K562 (cell line): Measurements from ENCODE around the gene ZNF155. TPM values are rescaled to one million over a fixed set of nuclear protein-coding genes. Genes with fewer than 3 reads are reported as not detected.

ENCODE experiments used
- BACH1 ChIP-seq: fragments of 200-800 bp; sonication (Bioruptor generic); IDR thresholded peaks from 2 replicates; pipeline ENCODE4 v1.6.1; 2016; ENCODE audit warnings: missing genetic modification characterization, missing compliant biosample characterization
- CREB1 ChIP-seq, 2 experiments: sonication (generic) in 1 of 2; formaldehyde crosslinking in 1 of 2; IDR thresholded peaks; 2 replicates each; pipeline versions ENCODE4 v1.6.1 to v1.8.0; 2012 to 2022; ENCODE audit warnings: inconsistent platforms in 1 of 2, mild to moderate bottlenecking in 1 of 2, missing genetic modification reagents in 1 of 2, moderate library complexity in 1 of 2
- CXXC5 ChIP-seq: fragments of 250-450 bp; sonication (Bioruptor Pico); IDR thresholded peaks from 2 replicates; pipeline ENCODE4 v1.8.0; 2022; ENCODE audit warnings: inconsistent platforms, mild to moderate bottlenecking, moderate library complexity
- IFI16 ChIP-seq: fragments of 250-450 bp; sonication (Bioruptor Pico); IDR thresholded peaks from 2 replicates; pipeline ENCODE4 v2.1.2; 2022; ENCODE audit warnings: mild to moderate bottlenecking, inconsistent platforms
- KHSRP ChIP-seq: fragments of 450-650 bp; IDR thresholded peaks from 2 replicates; pipeline ENCODE4 v1.6.1; 2017
- MGA ChIP-seq: fragments of 450-650 bp; IDR thresholded peaks from 2 replicates; pipeline ENCODE4 v1.6.1; 2016; ENCODE audit warnings: mild to moderate bottlenecking, moderate library complexity
- MTA1 ChIP-seq: fragments of 450-650 bp; IDR thresholded peaks from 2 replicates; pipeline ENCODE4 v1.6.1; 2017; ENCODE audit warnings: borderline replicate concordance
- NCOR1 ChIP-seq: fragments of 450-650 bp; IDR thresholded peaks from 2 replicates; pipeline ENCODE4 v1.6.1; 2016; ENCODE audit warnings: mild to moderate bottlenecking, moderate library complexity
- PTRF ChIP-seq: fragments of 450-650 bp; IDR thresholded peaks from 2 replicates; pipeline ENCODE4 v1.6.1; 2016; ENCODE audit warnings: mild to moderate bottlenecking, missing genetic modification characterization, missing compliant biosample characterization
- SIN3A ChIP-seq, 2 experiments: fragments of 150-350 bp in 1 of 2; IDR thresholded peaks; 2 replicates each; pipeline ENCODE4 v1.6.1; 2011 to 2016; ENCODE audit warnings: borderline replicate concordance in 2 of 2, low read depth in 2 of 2, low read length in 2 of 2, mild to moderate bottlenecking in 2 of 2, moderate library complexity in 2 of 2; ENCODE audit not compliant: control insufficient read depth in 1 of 2
- ZNF639 ChIP-seq, 2 experiments: fragments of 200-800 bp in 1 of 2; sonication (Bioruptor generic) in 1 of 2; sonication (generic) in 1 of 2; formaldehyde crosslinking in 1 of 2; IDR thresholded peaks in 1 of 2; conservative IDR thresholded peaks in 1 of 2; 2 replicates each; pipeline versions ENCODE4 v1.5.0 to v1.6.1; 2016 to 2020; ENCODE audit warnings: missing compliant biosample characterization in 1 of 2, missing genetic modification characterization in 1 of 2, missing genetic modification reagents in 1 of 2
- ZSCAN32 ChIP-seq: fragments of 450-650 bp; formaldehyde crosslinking; IDR thresholded peaks from 2 replicates; pipeline ENCODE4 v1.4.0; 2020; ENCODE audit warnings: mild to moderate bottlenecking, moderate library complexity
- polyA plus RNA-seq, 8 experiments: library from polyadenylated mRNA; depleted of rRNA in 4 of 8; stranded (reverse) in 5 of 8; unstranded in 3 of 8; fragments of >200 nt; fragmentation: Nextera tagmentation in 2 of 8; fragmentation: Illumina TruSeq in 1 of 8; extraction: Ambion mirVana in 2 of 8; extraction: Trizol in 1 of 8; gene quantifications; 2 replicates each; pipeline versions ENCODE4 v1.2.1 to v1.2.3, GENCODE V29; 2011 to 2014; ENCODE audit warnings: inconsistent platforms in 1 of 8, missing spikeins in 1 of 8
- total RNA-seq, 7 experiments: library from RNA; depleted of rRNA in 6 of 7; stranded (reverse); fragments of >200 nt in 6 of 7; fragmentation: Illumina TruSeq in 2 of 7; extraction: Trizol in 2 of 7; gene quantifications; 2 replicates each; pipeline versions ENCODE4 v1.2.1 to v1.2.3, GENCODE V29; 2011 to 2021; ENCODE audit warnings: low replicate concordance in 1 of 7

Gene ZNF155
- total and polyA plus RNA-seq, 9 of the 15 experiments (the other 6 are each of a cell fraction or from before 2014, with no cell fraction given): 0.09 to 0.76 (median 0.37) TPM

GRCh38 chr19:43950834-43951645 lies 32.9 kb upstream of the ZNF155 start, which contains the start of gene ZNF221 (continued):
- TF ChIP-seq MGA (peak; percentile 47; the same call in 1 of the 2 replicates), PTRF (tag) (no peak), BACH1 (tag) (no peak), SIN3A (IDR thresholded peaks at IDR 0.05; ENCODE audit: borderline replicate concordance in 2 of 2, control insufficient read depth in 1 of 2, low read depth in 2 of 2, low read length in 2 of 2) (0 out of 4 replicates have a peak, but pooled peaks of 1 of the 2 experiments have one; percentile 31), KHSRP (no peak), IFI16 (CRISPR knock-in tag) (no peak), CXXC5 (CRISPR knock-in tag) (peak; percentile 81), ZSCAN32 (CRISPR knock-in tag) (no peak), ZNF639 (CRISPR knock-in tag; conservative IDR thresholded peaks at IDR 0.05 in 1 of 2, IDR thresholded peaks at IDR 0.05 in 1 of 2) (no peak), NCOR1 (0 out of 2 replicates have a peak, but pooled peaks have one; percentile 15), CREB1 (IDR thresholded peaks at IDR 0.05) (no peak), CREB1 (CRISPR knock-in tag; IDR thresholded peaks at IDR 0.05) (no peak), MTA1 (no peak)
